Ishikawa (cell line): ENCODE data around the gene PRKCE.

Source experiments
- CEBPB ChIP-seq: IDR thresholded peaks from 2 replicates; pipeline ENCODE4 v1.6.1; 2012
- CREB1 ChIP-seq: IDR thresholded peaks from 2 replicates; pipeline ENCODE4 v1.6.1; 2012; ENCODE audit warnings: low read depth
- EGR1 ChIP-seq: IDR thresholded peaks from 2 replicates; pipeline ENCODE4 v1.6.1; 2012
- EP300 ChIP-seq: IDR thresholded peaks from 2 replicates; pipeline ENCODE4 v1.6.1; 2012; ENCODE audit warnings: borderline replicate concordance
- FOXM1 ChIP-seq: IDR thresholded peaks from 2 replicates; pipeline ENCODE4 v1.6.1; 2012; ENCODE audit warnings: low read depth, borderline replicate concordance
- MAX ChIP-seq: IDR thresholded peaks from 2 replicates; pipeline ENCODE4 v1.6.1; 2012
- NFIC ChIP-seq: IDR thresholded peaks from 2 replicates; pipeline ENCODE4 v1.6.1; 2012
- RAD21 ChIP-seq: IDR thresholded peaks from 2 replicates; pipeline ENCODE4 v1.6.1; 2012; ENCODE audit warnings: low read depth
- TAF1 ChIP-seq: IDR thresholded peaks from 2 replicates; pipeline ENCODE4 v1.6.1; 2012; ENCODE audit warnings: low read depth, mild to moderate bottlenecking
- TCF12 ChIP-seq: IDR thresholded peaks from 2 replicates; pipeline ENCODE4 v1.6.1; 2012; ENCODE audit warnings: low read depth
- TEAD4 ChIP-seq: IDR thresholded peaks from 2 replicates; pipeline ENCODE4 v1.6.1; 2012
- YY1 ChIP-seq: IDR thresholded peaks from 2 replicates; pipeline ENCODE4 v1.6.1; 2012; ENCODE audit warnings: low read depth
- ZBTB7A ChIP-seq: IDR thresholded peaks from 2 replicates; pipeline ENCODE4 v1.6.1; 2012; ENCODE audit warnings: low read depth
- TF ChIP-seq, protein P1 (sequence below): IDR thresholded peaks from 2 replicates; pipeline ENCODE4 v1.6.1; 2012; ENCODE audit warnings: low read depth, mild to moderate bottlenecking
- TF ChIP-seq, protein P2 (sequence below): IDR thresholded peaks from 2 replicates; pipeline ENCODE4 v1.6.1; 2012

The PRKCE gene

GRCh38 chr2:46132996-46133395 lies 481.5 kb downstream of the PRKCE start:
- TF ChIP-seq, protein P1, sequence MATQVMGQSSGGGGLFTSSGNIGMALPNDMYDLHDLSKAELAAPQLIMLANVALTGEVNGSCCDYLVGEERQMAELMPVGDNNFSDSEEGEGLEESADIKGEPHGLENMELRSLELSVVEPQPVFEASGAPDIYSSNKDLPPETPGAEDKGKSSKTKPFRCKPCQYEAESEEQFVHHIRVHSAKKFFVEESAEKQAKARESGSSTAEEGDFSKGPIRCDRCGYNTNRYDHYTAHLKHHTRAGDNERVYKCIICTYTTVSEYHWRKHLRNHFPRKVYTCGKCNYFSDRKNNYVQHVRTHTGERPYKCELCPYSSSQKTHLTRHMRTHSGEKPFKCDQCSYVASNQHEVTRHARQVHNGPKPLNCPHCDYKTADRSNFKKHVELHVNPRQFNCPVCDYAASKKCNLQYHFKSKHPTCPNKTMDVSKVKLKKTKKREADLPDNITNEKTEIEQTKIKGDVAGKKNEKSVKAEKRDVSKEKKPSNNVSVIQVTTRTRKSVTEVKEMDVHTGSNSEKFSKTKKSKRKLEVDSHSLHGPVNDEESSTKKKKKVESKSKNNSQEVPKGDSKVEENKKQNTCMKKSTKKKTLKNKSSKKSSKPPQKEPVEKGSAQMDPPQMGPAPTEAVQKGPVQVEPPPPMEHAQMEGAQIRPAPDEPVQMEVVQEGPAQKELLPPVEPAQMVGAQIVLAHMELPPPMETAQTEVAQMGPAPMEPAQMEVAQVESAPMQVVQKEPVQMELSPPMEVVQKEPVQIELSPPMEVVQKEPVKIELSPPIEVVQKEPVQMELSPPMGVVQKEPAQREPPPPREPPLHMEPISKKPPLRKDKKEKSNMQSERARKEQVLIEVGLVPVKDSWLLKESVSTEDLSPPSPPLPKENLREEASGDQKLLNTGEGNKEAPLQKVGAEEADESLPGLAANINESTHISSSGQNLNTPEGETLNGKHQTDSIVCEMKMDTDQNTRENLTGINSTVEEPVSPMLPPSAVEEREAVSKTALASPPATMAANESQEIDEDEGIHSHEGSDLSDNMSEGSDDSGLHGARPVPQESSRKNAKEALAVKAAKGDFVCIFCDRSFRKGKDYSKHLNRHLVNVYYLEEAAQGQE, result no peak
- TF ChIP-seq CEBPB (no peak), EP300 (no peak), TCF12 (no peak), MAX (no peak), FOXM1 (no peak), ZBTB7A (no peak)

- TF ChIP-seq EGR1 (no peak), CREB1 (no peak), TAF1 (no peak), TCF12 (no peak), CEBPB (no peak), NFIC (no peak), RAD21 (no peak)
- TF ChIP-seq, protein P2, sequence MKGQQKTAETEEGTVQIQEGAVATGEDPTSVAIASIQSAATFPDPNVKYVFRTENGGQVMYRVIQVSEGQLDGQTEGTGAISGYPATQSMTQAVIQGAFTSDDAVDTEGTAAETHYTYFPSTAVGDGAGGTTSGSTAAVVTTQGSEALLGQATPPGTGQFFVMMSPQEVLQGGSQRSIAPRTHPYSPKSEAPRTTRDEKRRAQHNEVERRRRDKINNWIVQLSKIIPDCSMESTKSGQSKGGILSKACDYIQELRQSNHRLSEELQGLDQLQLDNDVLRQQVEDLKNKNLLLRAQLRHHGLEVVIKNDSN, result no peak
Observed at GRCh38 chr2:46134531-46135227, 483.2 kb downstream of the PRKCE start.

DNA sequence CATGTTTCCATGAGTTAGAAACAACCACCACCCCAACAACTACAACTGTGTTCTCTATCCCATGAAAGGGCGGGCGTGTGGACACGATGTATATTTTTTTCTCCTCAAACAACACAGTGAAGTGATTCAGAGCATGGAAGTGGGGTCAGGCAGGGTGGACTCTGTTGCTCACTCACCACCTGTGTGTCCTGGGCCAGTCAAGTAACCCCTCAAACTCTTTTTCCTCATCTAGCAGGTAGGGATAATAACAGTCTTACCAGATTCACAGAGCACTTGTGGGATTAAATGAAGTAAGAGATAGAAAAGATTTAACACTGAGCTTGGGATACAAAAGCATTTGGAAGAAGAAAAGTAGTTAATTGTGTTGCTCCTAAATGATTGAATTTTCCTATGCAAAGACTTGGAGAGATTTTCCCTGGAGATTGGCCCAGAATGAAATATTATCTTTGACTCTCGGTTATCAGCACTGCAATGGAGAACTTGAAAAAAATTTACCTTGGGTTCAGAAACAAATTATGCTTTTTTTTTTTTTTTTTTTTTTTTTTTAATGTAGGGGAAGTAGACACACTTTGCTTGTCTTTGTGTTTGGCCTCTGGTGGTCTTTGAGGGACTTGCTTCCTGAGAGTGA lies 483.9 kb downstream of the PRKCE start:
- TF ChIP-seq CREB1 (no peak), TAF1 (no peak), NFIC (no peak), MAX (no peak), RAD21 (no peak), TCF12 (no peak), ZBTB7A (no peak), TEAD4 (no peak), EP300 (no peak)
- TF ChIP-seq, protein P2, result no peak
- TF ChIP-seq, protein P1, result no peak

DNA sequence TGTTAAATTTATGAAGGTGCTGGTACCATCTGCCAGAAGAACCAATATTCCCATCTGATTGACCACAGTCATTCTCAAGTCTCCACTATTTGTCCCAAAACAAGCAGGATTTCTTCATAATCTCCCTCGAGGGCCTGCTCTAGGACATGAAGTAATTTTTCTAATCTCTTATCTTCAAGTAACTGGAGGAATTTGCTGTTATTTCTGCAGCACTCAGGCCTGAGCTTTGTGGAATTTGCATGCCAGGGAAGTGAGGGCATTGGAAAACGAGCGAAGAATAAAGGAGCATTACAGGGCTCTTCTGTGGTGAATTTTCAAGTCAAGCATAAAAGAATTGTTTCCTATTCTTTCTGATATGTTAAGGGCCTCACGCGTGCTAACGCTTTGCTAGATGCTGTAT lies 484.5 kb downstream of the PRKCE start:
- TF ChIP-seq, protein P2, result no peak
- TF ChIP-seq CREB1, result no peak

DNA sequence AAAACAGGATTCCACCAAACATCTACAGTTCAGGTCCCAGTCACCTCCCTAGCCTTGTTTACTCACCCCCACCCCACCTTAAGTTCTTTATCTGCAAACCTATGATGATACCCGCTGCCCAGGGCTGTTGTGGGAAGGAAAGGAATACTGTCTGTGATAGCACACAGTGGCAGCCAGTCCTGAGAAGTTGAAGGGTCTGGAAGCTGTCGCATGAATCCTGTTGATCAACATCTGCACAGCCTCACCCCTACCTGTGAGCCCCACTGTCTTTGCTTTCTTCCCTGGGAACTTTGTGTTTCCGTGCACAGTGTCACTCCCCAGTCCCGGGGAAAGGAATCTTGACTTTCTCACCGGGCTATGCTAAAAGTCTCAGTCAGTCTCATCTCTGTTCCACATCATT lies 485.0 kb downstream of the PRKCE start:
- no peak for TF ChIP-seq CREB1
- no peak for TF ChIP-seq TEAD4
- no peak for TF ChIP-seq TCF12
- TF ChIP-seq CEBPB, result no peak
- TF ChIP-seq, protein P1, result no peak
- TF ChIP-seq, protein P2, result no peak
- no peak for TF ChIP-seq FOXM1
- TF ChIP-seq ZBTB7A, result no peak
- no peak for TF ChIP-seq TAF1
- TF ChIP-seq YY1, result no peak
- TF ChIP-seq RAD21, result no peak
- no peak for TF ChIP-seq NFIC
- TF ChIP-seq EGR1, result no peak
